NCI-H2081 (cell line): ENCODE results near the gene ECEL1.
A peak's percentile ranks its signal among the peaks of the same experiment; 100 is the strongest.

Experiments
- DNase-seq, 2 experiments: peaks; one replicate each; lab custom pipeline; 2025; lab: John Stamatoyannopoulos, UW

ECEL1 gene

GRCh38 chr2:232498452-232498851, 10.8 kb upstream of the ECEL1 start:
- no peak for DNase-seq

GRCh38 chr2:232497348-232497747, 9.7 kb upstream of the ECEL1 start:
- DNase-seq: no peak

- no peak for DNase-seq
These were observed 9.1 kb upstream of the ECEL1 start for GRCh38 chr2:232496501-232497270.

GRCh38 chr2:232495292-232495691, 7.7 kb upstream of the ECEL1 start:
- no peak for DNase-seq

GRCh38 chr2:232494542-232494941, 6.9 kb upstream of the ECEL1 start:
- no peak for DNase-seq

- DNase-seq: no peak
These were observed 6.3 kb upstream of the ECEL1 start for GRCh38 chr2:232493701-232494474.

GRCh38 chr2:232492963-232493700, 5.5 kb upstream of the ECEL1 start:
- no peak for DNase-seq

GRCh38 chr2:232492236-232492848, 4.7 kb upstream of the ECEL1 start:
- no peak for DNase-seq

- no peak for DNase-seq
These were observed 3.6 kb upstream of the ECEL1 start for GRCh38 chr2:232491139-232491780.

- DNase-seq: no peak
These were observed 2.8 kb upstream of the ECEL1 start for GRCh38 chr2:232490221-232491138.

GRCh38 chr2:232489516-232490220, 2.0 kb upstream of the ECEL1 start:
- no peak for DNase-seq

- no peak for DNase-seq
These were observed 1.2 kb upstream of the ECEL1 start for GRCh38 chr2:232488721-232489300.

GRCh38 chr2:232488097-232488711, 570 bp upstream of the ECEL1 start:
- no peak for DNase-seq

- no peak for DNase-seq
These were observed 863 bp downstream of the ECEL1 start for GRCh38 chr2:232486558-232487384.

- no peak for DNase-seq
These were observed 1.7 kb downstream of the ECEL1 start for GRCh38 chr2:232485757-232486557.

GRCh38 chr2:232485348-232485756, 2.3 kb downstream of the ECEL1 start:
- peak; percentile 4 to 44 for DNase-seq

GRCh38 chr2:232484628-232485347, 2.8 kb downstream of the ECEL1 start:
- no peak for DNase-seq
